ENCODE data around the gene CERKL. TPM values are rescaled to one million over a fixed set of nuclear protein-coding genes. Genes with fewer than 3 reads are reported as not detected.

The CERKL gene
- total RNA-seq, 1 donor from 2014 or later = not detected

- TF ChIP-seq CTCF (IDR thresholded peaks at IDR 0.05; ENCODE audit: borderline replicate concordance) = no peak
- Histone ChIP-seq H3K36me3 (no peaks in the 10 kb centered on the region), H3K27ac (replicated peaks) (no peak overlapping the region), H3K9me3 (replicated peaks) (no peaks in the 10 kb centered on the region), H3K4me3 (no peak overlapping the region), H3K4me1 (no peaks in the 10 kb centered on the region), H3K27me3 (ENCODE audit: low read depth) (peaks cover 59% of the 10 kb centered on the region)
- intact Hi-C loops (cut with micrococcal nuclease) = no loop called here
- no peak for DNase-seq
Observed at GRCh38 chr2:181690860-181691259, 34.0 kb upstream of the CERKL start.

GRCh38 chr2:181686576-181687185, 29.8 kb upstream of the CERKL start:
- intact Hi-C loops (cut with micrococcal nuclease) = no loop called here
- H3K9me3 ChIP-seq (replicated peaks) = no peaks in the 10 kb centered on the region
- DNase-seq = no peak
- H3K27me3 ChIP-seq (ENCODE audit: low read depth) = peaks cover 100% of the 10 kb centered on the region
- H3K36me3 ChIP-seq = no peaks in the 10 kb centered on the region
- H3K4me1 ChIP-seq = peaks cover 14% of the 10 kb centered on the region
- H3K4me3 ChIP-seq = no peak overlapping the region
- no peak for TF ChIP-seq CTCF (IDR thresholded peaks at IDR 0.05; ENCODE audit: borderline replicate concordance)
- no peak overlapping the region for H3K27ac ChIP-seq (replicated peaks)

GRCh38 chr2:181685150-181685688, 28.3 kb upstream of the CERKL start:
- Histone ChIP-seq H3K4me1 (peaks cover 23% of the 10 kb centered on the region), H3K27me3 (ENCODE audit: low read depth) (peaks cover 100% of the 10 kb centered on the region), H3K27ac (replicated peaks) (no peak overlapping the region), H3K4me3 (no peak overlapping the region), H3K36me3 (no peaks in the 10 kb centered on the region), H3K9me3 (replicated peaks) (no peaks in the 10 kb centered on the region)
- intact Hi-C loops (cut with micrococcal nuclease) = no loop called here
- no peak for TF ChIP-seq CTCF (IDR thresholded peaks at IDR 0.05; ENCODE audit: borderline replicate concordance)
- DNase-seq = no peak

GRCh38 chr2:181684454-181685149, 27.7 kb upstream of the CERKL start:
- H3K9me3 ChIP-seq (replicated peaks) = no peaks in the 10 kb centered on the region
- H3K4me3 ChIP-seq = peak overlapping the region; percentile 44
- peaks cover 23% of the 10 kb centered on the region for H3K4me1 ChIP-seq
- no peak for DNase-seq
- intact Hi-C loops (cut with micrococcal nuclease) = no loop called here
- no peak overlapping the region for H3K27ac ChIP-seq (replicated peaks)
- TF ChIP-seq CTCF (IDR thresholded peaks at IDR 0.05; ENCODE audit: borderline replicate concordance) = no peak
- peaks cover 100% of the 10 kb centered on the region for H3K27me3 ChIP-seq (ENCODE audit: low read depth)
- no peaks in the 10 kb centered on the region for H3K36me3 ChIP-seq

GRCh38 chr2:181683518-181684453, 26.9 kb upstream of the CERKL start:
- H3K36me3 ChIP-seq = no peaks in the 10 kb centered on the region
- no peaks in the 10 kb centered on the region for H3K9me3 ChIP-seq (replicated peaks)
- H3K4me3 ChIP-seq = peak overlapping the region; percentile 44
- H3K27me3 ChIP-seq (ENCODE audit: low read depth) = peaks cover 100% of the 10 kb centered on the region
- H3K27ac ChIP-seq (replicated peaks) = no peak overlapping the region
- no peak for TF ChIP-seq CTCF (IDR thresholded peaks at IDR 0.05; ENCODE audit: borderline replicate concordance)
- H3K4me1 ChIP-seq = peaks cover 23% of the 10 kb centered on the region
- DNase-seq = no peak
- intact Hi-C loops (cut with micrococcal nuclease) = no loop called here

Data from left ventricle myocardium inferior (tissue), 1 donor.